Measurements from ENCODE around the gene CCDC78.

DNA sequence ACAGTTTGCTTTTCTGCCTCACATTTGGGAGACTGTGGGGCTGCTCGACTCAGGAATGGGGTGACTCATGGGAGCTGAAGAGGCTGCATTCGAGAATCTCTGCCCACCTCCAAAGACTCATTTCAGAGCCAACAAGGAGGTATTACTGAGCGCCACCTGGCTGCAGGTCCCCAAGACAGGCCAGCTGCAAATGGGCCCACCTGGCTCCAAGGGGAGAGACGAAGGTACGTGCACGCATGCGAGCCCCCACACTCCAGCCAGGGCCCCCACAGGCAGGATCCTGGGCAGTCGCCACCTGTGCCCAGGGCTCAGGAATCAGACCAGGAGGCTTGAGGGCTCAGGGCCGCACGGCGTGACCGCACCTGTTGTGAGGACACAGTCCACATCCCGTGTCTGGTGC lies 6.7 kb upstream of the CCDC78 start:
- no peak for TF ChIP-seq ZFX (CRISPR knock-in tag; IDR thresholded peaks at IDR 0.05; ENCODE audit: low read depth)
- TF ChIP-seq, protein P1, sequence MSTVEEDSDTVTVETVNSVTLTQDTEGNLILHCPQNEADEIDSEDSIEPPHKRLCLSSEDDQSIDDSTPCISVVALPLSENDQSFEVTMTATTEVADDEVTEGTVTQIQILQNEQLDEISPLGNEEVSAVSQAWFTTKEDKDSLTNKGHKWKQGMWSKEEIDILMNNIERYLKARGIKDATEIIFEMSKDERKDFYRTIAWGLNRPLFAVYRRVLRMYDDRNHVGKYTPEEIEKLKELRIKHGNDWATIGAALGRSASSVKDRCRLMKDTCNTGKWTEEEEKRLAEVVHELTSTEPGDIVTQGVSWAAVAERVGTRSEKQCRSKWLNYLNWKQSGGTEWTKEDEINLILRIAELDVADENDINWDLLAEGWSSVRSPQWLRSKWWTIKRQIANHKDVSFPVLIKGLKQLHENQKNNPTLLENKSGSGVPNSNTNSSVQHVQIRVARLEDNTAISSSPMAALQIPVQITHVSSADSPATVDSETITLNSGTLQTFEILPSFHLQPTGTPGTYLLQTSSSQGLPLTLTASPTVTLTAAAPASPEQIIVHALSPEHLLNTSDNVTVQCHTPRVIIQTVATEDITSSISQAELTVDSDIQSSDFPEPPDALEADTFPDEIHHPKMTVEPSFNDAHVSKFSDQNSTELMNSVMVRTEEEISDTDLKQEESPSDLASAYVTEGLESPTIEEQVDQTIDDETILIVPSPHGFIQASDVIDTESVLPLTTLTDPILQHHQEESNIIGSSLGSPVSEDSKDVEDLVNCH (CRISPR knock-in tag; IDR thresholded peaks at IDR 0.05), result no peak
- no peak for TF ChIP-seq NAIF1 (CRISPR knock-in tag; IDR thresholded peaks at IDR 0.05; ENCODE audit: borderline replicate concordance)
- no peak for TF ChIP-seq EHMT2 (IDR thresholded peaks at IDR 0.05; ENCODE audit: borderline replicate concordance, low read depth, low read length)
- TF ChIP-seq TCF12 (IDR thresholded peaks at IDR 0.05), result no peak
- TF ChIP-seq TCF12 (CRISPR knock-in tag; IDR thresholded peaks at IDR 0.05), result no peak
